Colon (tissue), 2 donors: ENCODE data around the gene SLC2A4RG.

Experiments used
- FAIRE-seq: peaks from 2 replicates; lab custom pipeline; 2012; peaks lifted over from hg19 to GRCh38; lab: Jason Lieb, UNC
- donor health status: control.
- donor health status: control.

SLC2A4RG gene

DNA sequence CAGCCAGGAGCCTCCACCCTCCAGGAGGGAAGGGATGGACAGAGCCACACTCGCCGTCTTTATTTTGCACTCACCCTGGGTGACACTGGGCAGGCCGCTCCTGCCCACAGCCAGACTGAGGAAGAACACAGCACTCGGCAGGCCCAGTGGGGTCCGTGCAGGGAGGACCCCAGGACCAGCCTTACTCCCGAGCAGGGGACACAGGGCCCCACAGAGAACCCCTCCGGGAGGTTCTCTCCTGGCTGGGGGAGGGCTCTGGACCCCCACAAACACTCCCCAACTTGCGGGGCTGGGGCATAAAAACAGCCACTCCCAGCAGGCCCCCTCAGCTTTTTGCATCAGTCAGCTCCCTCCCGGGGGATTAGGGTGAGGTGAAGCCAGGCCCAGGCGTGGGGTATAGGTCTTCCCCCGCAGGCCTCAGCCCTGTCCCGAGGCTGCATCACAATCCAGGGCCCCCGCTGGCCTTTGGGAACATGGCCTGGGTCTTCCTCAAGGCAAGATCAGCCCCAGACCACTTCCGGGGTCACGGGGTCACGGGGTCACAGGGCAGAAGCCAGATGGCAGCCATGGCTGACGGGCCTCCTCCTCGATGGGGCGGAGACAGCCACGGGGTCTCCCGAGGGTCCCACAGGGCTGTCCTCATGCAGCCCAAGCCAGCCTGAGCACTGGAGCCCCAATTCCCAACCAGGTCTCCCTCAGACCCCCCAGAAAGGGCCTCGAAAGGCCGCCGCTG lies 39.9 kb upstream of the SLC2A4RG start:
- FAIRE-seq, result no peak

DNA sequence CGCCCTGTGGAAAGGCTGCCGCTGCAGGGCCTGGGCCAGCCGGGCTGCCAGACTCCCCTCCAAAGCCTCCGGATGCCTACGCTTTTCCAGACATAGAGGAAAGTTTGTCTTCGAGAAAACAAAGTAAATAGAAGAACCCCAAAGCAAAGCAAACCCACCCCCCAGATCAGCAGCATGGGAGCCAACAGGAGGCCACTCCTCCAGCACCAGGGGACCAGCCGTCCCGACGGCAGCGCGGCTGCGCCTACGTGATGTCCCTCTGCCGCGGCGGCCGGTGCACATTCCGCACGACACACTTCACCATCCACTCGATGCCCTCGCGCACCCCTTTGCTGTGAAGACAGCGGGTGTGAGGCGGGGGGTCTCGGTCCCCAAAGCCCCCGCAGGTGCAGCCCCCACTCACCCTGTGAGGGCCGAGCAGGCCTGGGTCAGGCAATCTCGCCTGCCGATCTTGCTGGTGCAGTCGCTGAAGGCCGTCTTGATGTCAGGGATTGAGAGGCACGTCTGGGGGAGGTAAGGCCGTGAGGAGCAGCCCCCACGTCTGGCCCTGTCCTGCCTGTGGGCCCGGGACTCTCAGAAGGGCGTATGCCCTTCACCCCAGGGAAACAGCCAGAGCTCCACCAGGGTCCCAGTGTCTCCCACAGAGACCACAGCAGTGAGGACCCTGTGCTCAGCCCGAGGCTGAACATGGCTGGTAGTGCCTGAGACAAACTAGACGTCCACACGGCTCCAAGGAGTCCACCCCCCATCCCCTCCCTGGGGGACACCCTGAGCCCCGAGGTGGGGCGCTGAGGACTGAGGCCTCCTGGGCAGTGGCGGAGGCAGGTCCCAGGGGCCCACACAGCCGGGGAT lies 39.2 kb upstream of the SLC2A4RG start:
- no peak for FAIRE-seq

DNA sequence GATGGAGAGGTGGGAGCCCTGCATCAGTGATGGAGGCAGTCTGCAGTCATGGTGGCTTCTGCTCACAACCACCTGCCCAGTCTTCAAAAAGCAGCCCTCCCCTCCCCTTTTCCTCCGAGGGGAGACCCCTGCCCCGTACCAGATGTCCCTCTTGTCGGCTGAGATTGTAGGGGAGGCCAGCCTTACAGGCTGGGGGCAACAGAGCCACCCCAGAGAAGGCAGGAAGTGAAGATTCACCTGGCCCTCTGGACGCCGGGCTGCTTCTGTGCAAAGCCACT lies 38.6 kb upstream of the SLC2A4RG start:
- FAIRE-seq, result no peak

DNA sequence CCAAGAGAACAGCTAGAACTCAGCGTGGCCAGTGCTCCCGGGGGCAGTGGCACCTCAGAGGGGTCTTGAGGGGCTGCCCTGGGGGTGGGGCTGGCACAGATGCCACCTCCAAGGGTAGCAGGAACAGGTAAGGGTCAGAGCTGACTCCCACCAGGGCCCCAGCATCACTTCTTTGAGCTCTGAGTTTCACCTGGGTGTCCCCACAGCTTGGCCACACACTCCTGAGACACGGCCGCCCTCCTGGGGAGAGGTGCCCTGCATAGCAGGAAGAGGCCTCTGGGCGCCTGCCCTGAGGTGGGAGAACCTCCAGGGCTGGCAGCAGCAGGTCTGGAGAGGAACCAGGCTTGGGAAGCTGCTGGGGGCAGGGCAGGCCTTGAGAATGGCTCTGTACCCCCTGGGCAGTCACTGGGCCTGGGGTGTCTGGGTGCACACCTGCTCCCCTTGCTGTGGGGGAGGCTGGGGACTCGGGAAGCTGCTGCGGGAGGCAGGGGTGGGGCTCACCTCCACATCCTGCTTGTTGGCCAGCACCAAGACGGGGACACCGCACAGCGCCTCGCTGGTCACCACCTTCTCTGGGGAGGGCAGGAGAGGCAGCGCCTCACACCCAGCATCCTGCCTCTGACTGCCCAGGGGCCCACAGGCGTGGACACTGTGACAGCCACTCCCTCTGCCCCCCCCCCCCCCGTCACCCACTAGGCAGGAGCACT lies 38.1 kb upstream of the SLC2A4RG start:
- no peak for FAIRE-seq

- FAIRE-seq, result no peak
These were observed 37.4 kb upstream of the SLC2A4RG start for GRCh38 chr20:63702036-63702665.

GRCh38 chr20:63702751-63703470 lies 36.7 kb upstream of the SLC2A4RG start:
- no peak for FAIRE-seq

DNA sequence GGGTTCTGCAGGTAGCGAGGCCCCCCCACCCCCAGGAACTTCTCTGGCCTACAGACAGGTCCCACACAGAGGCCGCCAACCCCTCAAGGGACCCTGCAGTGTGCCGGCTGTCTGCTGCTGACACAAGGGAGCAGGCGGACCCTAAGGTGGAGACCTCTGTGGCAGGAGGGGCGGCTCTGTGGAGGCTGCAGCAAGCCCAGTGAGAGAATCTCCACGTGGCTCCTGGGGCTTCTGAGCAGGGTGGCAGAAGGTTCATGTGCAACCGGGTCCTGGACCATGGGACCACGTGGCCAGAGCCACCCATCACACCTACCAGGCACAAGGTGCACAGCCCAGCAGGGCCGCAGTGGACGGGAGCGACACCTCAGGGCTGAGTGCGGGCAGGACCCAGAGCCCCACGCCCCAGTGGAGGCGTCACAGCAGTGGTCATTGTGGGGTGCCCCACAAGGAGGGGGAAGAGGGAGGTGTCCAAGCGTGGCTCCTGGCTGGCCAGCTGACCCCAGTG lies 36.1 kb upstream of the SLC2A4RG start:
- FAIRE-seq, result no peak

DNA sequence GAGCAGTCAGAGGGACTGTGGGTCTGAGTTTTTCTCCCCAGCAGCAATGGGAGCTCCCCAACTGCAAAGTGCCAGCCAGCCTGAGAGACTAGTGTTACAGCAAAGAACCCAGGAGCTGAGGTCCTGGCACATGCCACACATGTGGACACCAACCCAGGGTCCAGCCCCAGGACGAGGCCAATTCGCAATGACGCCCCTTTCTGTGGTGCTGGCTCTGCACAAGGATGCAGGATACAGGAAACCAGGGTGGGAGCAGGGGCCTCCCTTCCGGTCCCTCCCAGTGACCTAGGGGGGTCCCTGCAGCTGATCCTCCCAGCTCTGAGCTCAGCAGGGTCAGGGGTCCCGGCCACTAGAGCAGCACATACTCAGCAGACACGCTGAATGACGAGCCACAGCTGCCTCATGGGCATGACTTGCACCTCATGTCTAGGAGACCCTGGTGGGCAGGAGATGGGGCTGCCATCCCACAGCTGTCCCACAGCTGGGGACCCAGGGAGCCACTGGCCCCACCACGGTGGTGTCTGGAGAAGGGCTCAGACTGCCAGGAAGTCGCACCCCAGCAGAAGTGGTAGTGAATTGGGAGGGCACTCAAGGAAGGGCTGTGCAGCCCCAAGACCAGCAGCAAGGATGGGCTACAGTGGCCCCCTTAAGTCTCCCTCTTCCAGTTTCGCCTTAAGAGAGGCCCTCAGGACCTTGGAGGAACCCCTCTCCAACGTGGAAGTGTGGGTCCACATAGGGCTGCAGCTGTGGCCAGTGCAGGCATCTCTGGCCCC lies 35.4 kb upstream of the SLC2A4RG start:
- no peak for FAIRE-seq

- no peak for FAIRE-seq
These were observed 34.8 kb upstream of the SLC2A4RG start for GRCh38 chr20:63704749-63705117.

DNA sequence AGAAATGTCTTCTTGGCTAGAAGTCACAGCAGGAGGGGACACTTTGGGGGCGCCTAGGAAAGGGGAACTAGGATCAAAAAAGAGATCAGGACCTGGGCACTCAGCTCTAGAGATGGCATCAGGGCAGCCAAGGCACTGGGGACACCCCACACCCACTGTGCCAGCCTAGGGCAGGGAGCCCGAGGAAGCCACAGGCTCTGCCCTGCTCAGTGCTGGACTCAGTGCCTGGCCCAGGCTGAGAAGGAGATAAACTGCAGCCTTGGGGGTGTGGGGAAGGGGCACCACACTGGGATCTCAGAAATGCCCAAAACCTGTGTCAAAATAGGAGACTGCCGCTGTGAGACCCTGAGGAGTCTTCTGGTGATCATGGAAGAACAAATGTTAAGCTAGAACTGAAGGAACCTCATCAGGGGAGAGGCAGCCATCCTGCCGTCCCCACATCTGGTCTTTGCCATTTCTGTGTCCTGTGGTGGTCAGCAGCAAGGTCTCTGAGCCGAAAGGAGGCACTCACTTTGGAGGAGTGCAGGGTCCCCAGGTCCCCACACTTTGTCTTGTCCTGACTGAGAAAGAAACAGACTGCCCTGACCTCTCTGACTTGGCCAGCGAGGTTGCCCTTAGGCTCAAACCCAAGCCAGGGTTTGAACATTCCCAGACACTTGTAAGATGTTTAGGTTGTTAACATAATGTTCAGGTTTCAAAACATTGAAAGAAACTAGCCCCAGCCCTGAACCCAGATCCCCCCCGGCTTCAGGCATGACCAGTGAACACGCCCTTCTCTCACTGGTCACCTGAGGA lies 34.1 kb upstream of the SLC2A4RG start:
- no peak for FAIRE-seq

- FAIRE-seq, result no peak
These were observed 33.4 kb upstream of the SLC2A4RG start for GRCh38 chr20:63706027-63706695.

DNA sequence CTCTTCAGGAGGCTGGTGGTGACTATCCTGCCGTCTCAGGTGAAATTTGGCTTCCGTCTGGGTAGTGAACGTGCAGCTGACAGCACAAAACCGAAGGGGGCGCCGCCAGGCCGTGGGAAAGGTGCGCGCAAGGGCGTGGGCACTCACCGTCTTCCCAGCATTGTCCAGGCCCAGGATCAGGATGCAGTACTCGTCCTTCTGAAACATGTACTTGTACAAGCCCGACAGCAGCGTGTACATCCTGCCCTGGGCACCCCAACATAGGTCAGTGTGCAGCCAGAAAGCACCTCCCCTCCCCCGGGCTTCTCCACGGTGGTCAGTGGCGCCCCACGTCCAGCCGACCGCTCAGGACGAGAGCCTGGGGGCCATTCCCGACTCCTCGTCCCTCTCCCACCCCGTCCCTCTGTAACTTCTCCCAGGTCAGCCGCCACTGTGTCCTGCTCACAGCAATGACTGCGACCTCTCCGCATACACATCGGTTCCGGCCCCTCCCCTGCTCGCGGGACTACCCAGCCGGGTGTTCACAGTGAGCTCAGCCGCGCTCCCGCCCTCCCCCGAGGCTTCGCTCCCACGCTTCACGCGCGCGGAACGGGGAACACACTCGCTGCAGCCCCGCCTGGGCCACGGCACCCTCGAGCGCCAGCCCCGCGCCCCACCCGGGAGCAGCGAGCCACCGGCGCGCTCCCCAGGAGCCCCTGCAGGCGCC lies 32.6 kb upstream of the SLC2A4RG start:
- FAIRE-seq, result no peak

- no peak for FAIRE-seq
These were observed 31.8 kb upstream of the SLC2A4RG start, which contains the start of the genes ARFRP1 and ZGPAT for GRCh38 chr20:63707558-63708300. Gene ARFRP1, minus strand, starts transcription at chr20:63707976. Its CDS starts 885 bp downstream, at chr20:63707091. Gene ZGPAT, plus strand, starts transcription at chr20:63708039. Its CDS starts 542 bp downstream, at chr20:63708581.

GRCh38 chr20:63708301-63709148 lies 31.1 kb upstream of the SLC2A4RG start:
- FAIRE-seq, result no peak

- FAIRE-seq, result no peak
These were observed 30.4 kb upstream of the SLC2A4RG start for GRCh38 chr20:63709149-63709527.

GRCh38 chr20:63711085-63711645 lies 28.4 kb upstream of the SLC2A4RG start:
- no peak for FAIRE-seq

GRCh38 chr20:63712191-63712590 lies 27.4 kb upstream of the SLC2A4RG start:
- FAIRE-seq, result no peak
